Stimulated activated CD8-positive, alpha-beta memory T cell treated with anti-CD3 and anti-CD28 coated beads, Interleukin-7, amount 100 ng/mL, for 24 hours (primary cell): Measurements from ENCODE around the gene VWA8.
"Not testable (repeated sequence)": the region's sequence is repeated elsewhere in the genome, so short reads cannot be mapped to it uniquely, and the experiment has no call there.

Experiments used
- DNase-seq: peaks from one replicate; pipeline ENCODE4 v3.0.0-alpha.2; 2020; ENCODE audit warnings: low read depth

VWA8 gene

DNA sequence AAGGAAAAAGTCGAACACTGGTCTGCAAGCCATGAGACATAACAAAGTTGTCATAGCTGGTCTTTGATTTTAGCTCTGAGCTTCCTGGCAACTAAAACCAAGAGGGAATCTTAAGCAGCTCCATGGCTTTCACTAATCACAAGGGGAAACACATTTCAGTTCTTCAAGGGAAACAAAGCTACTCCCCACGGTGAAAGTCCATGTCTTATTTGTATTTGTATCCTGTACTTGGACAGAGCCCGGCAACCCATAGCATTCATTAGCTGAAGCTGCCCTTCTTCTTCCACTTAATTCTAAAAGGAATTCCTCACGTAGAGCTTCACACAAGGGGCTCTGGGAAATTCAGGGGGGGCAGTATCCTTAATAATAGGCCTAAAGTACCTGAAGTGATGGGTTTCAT lies 374.7 kb downstream of the VWA8 start:
- no peak for DNase-seq

DNA sequence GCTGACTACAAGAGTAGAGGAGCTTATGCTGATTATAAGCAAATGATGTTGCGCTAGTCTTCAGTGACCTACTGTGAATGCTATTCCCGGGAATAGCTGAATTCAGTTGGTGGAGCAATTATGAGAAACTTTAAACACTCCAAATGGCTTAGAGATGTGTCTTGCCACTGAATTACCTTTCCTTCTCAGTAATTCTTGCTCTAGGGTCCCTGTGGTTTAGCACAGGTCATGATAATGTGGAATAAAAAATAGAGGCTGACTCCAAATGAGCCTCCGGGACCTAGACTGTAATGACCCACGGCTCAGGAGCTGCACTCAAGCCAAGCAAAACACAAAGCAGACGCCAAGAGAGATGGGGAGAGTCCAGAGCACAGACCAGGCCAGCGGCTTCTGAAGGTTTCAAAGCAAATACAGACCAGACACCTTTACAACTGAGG lies 378.9 kb downstream of the VWA8 start:
- no peak for DNase-seq

DNA sequence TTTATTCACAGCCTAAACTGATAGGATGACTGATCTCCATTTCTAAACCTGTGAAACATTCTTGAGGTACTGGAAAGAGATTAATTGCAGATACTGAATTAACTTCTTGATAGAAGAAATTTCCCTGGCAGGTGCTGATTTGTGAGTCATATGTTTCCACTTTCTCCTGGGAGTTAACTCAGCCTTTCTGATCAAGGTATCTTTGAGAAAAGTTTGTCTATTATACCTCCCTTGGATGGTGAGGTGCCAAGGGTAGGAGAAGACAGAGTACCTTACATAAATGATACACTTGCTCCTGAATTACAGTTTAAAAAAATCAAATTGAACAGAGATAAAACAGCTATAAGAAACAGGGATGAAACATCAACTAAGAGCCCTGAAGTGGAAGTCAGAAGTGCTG lies 380.6 kb downstream of the VWA8 start:
- no peak for DNase-seq

DNA sequence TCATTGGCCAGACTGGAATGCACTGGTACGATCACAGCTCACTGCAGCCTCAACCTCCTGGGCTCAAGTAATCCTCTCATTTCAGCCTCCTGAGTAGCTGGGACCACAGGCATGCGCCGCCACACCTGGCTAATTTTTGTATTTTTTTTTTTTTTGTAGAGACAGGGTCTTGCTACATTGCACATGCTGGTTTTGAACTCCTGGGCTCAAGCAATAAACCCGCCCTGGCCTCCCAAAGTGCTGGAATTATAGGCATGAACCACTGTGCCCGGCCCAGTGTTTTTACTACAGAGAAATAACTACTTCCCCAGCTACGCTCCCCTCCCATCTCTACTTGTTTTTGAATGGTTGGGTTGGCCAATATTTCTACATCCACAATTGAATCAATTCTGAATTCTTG lies 381.0 kb downstream of the VWA8 start:
- DNase-seq = no peak

DNA sequence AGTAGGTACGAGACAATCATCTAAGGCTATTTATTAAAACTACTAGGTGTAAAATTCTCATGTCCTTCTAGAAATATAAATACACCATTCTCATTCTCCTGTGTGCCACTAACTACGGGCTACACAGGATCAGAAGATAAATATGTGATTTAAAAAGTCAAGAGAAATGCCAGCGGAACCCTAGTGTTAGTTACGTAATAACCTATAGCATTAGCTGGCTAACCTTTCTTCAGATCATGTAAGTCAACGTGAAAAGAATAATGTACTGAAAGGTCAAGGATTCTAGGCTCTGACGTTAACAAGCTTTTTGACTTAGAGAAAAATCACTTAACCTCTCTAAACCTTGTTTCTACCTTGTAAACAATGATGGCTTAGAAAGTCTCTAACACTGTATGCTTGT lies 381.7 kb downstream of the VWA8 start:
- no peak for DNase-seq

DNA sequence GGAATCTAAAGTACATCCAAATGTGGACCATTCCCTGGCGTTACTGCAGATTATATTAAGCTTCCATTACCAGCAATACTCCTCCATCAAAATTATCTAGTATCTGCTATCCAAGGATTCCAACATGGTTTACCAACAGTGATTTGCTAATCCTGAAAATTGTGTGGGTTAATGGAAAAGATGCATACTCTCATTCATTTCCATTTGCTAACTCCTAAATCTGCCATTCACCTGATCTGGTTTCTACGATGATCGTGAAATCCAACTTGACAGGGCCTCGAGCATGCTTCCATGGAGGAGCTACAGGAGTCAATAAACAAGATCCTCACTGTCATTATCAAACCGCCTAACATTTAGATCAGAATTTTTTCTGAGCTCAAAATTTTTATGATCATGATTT lies 382.5 kb downstream of the VWA8 start:
- DNase-seq = no peak

DNA sequence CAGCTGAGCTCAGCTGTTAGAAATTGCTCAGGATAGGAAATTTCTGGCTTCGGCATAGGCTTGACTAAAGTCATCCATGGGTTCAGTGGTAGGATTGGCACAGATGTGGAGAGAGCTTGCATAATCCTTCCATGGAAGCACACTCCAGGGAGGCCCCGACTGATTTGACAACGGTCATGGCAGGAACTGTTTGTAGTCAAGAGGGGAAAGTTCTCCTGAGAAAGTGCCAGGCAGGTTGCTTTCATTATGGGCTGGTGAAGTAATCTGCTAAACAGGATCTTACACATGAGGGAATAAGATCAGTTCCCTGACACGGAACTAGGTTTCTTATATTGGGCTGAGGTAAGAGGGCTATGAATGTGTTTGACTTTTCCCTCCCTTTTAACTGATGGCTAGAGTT lies 383.5 kb downstream of the VWA8 start:
- no peak for DNase-seq

DNA sequence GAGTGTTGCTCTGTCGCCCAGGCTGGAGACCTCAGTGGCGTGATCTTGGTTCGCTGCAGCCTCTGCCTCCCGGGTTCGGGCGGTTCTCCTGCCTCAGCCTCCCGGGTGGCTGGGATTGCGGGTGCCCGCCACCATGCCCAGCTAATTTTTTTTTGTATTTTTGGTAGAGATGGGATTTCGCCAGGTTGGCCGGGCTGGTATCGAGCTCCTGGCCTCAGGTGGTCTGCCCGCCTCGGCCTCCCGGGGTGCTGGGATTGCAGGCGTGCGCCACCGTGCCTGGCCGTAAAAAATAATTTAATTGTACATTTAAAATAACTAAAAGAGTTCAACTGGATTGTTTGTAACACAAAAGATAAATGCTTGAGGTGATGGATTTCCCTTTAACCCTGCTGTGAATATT lies 387.3 kb downstream of the VWA8 start:
- not testable (repeated sequence) for DNase-seq

DNA sequence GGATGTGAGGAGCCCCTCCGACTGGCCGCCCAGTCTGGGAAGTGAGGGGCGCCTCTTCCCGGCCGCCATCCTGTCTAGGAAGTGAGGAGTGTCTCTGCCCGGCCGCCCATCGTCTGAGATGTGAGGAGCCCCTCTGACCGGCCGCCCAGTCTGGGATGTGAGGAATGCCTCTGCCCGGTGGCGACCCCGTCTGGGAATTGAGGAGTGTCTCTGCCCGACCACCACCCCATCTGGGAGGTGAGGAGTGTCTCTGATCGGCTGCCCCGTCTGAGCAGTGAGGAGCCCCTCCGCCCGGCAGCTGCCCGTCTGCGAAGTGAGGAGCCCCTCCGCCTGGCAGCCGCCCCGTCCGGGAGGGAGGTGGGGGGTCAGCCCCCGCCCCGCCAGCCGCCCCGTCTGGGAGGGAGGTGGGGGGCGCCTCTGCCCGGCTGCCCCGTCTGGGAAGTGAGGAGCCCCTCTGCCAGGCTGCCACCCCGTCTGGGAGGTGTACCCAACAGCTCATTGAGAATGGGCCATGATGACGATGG lies 389.0 kb downstream of the VWA8 start:
- DNase-seq = not testable (repeated sequence)

DNA sequence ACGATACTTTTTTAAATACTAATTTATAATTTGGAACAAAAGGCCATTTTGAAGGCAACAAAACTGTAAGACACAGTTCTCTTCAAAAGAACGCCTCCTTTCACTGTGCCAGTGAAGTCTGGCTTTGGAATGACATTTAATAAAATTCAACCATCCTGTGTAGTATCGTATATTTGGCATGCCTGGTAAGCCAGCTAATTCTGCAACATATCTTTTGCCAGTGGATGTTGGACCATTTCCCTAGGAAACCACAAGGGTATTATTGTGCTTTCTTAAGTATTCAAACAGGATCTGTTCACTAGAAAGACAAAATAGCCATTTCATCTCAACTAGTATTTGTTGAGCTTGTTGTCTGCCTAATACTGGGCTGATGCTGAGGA lies 391.9 kb downstream of the VWA8 start:
- DNase-seq = no peak

DNA sequence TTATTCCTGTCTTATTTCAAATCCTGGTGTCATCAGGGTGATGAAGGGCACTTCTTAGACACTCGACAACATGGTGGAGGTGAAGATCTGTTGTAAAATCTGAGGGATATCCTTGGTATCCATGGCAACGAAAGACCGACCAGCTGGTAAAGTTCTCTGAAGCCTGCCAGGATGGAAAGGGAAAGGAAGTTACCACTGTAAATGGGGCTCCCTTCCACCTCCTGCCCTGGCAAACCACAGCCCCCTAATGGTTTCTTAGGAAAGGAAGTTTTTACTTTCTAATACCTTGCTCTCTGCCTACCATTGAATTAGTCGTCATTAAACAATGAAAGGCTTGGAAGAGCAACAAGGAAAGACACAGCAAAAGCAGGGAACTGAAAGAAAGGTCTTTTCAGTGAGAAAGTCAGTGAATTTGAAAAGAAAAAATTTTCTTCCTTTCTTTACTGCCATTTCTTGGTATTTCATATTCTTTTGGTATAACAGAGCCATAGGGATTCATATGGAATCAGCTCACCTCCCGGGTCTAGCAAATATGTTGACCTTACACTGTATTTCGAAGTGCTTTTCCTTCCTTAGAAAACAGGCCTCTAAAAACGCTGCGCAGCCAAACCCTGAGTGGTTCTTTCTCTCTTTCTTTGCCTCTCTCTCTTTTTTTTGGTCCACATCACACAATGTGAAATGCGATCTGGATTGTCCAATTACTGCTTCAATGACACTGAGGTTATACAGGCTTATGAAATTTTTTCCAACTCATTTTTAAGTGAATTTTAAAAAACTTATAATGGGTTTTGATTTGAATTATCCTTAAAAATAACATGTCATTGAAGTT lies 392.6 kb downstream of the VWA8 start:
- no peak for DNase-seq

DNA sequence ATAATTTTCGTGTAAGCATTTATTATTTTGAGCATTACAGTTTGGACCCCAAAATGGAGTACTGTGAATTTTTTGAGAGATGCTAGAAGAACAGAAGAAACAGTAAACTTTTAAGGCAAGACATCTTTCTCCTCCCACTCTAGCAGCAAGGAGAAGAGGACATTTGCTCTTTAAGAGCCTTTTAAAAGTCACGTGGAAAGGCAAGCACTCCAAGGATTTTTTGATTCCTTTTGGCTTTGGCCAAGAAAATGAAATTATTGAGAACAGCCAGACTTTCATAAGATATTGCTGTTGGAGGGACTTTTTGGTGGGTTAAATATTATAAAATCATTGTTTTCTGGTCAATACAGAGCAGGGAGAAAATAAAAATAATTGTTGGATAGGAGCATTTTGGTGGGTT lies 393.5 kb downstream of the VWA8 start:
- no peak for DNase-seq

DNA sequence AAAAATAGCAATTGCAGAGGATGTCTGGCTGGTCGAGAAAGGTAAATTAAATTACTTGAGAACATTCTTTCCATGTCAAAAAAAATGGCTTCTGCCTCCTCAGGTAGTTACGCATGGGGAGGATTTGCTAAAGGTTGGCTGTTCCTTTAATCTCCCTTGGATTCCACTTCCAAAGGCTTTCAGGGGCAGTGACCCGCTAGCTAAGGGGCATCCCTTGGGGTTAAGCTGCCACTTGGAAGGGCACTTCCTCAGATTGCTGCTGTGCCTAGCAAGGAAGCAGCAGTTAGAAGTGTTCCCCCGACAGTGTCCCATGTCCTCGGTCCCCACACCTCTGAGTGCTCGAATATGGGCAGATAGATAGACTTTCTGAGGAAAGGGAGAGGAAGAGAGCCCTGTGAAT lies 395.1 kb downstream of the VWA8 start:
- no peak for DNase-seq

DNA sequence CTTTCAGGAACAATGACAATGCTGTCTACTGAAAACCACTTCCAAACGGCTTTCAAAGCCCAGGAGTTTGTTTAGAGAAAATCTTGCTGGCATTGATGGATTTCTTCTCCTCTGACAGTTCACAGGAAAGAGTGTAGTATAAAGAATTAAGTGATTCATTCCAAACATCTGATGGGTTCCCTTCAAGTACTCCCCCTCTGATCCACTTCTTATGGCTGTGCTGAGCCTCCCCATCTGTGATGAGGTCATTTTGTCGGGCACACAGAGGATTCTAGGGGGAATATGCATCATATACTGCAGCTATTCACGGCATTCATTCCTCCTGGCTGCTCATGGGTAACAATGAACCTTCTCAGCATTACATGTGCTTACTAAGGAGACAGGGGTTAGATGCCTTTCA lies 395.7 kb downstream of the VWA8 start:
- DNase-seq = no peak

DNA sequence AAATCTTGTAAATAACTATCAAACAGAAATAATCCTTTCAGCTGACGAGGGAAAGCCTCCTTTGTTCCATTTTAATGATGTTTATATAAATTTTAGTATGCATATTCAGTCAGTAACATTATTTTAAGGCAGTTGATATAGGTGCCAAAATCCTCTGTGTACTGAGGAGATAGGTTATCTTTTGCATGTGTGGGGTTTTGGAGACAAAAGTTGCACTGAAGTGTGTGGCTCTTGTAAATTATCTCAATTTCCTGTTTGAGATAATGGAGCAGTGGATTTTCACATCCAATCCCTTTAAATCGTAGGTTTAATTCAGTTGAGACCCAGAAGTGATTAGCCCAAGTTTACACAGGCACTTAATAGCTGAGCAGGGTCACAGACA lies 396.9 kb downstream of the VWA8 start:
- DNase-seq = no peak

DNA sequence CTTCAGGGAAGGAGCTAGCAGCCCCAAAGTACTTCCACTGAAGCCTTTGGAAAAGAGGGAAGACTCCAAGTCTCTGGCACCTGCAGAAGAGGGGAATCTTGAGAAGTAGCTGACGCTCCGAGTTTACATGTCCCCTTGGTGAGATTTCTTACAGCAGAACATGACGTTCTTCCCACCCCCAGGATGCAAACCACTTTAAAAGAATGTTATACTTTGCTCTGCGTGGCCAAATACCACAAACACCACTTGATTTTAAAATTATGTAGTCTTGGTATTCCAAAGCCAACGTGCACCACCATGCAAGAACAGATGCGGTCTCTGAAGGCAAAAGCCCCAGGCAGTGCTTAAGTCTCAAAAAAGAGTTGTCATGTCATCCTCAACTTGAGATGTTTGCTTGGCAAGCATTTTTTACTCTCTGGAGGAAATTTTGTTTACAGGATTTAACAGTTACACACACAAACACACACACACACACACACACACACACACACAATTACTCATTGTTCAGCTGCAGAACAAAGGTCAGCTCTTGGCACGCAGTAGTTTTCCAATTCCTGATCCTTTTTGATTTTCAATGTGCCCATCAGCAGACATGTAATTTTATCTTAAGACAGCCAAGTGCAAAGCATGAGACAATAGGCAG lies 397.4 kb downstream of the VWA8 start:
- DNase-seq = no peak

DNA sequence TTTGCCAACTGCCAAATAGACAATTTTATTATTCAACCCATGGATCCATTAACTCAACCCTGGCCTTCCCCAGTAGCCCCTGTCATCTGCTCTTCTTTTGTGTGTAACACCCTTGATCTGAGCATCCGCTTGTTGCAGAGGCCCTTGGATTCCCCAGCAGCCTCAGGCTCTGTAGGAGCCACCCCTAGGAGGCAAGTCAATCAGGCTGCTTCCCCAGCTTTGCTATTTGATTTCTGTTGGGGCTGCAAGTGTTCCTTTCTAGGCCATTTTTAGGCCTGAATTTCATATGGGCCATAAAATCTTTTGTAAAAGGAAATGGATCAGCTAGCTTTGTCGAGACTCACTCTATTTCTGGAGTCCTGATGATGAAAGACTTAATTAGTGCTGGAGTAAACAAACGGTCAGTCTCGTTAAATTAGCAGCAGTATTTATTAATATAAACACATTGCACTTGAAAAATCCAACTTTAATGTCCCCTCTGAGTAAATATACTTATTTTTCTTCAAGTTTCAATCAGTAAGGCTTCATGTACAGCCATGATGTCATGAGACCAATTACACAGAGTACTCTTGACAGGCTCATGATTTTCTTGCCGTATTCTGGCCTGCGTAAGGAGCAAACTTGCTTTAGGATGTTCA lies 398.2 kb downstream of the VWA8 start:
- DNase-seq = no peak

DNA sequence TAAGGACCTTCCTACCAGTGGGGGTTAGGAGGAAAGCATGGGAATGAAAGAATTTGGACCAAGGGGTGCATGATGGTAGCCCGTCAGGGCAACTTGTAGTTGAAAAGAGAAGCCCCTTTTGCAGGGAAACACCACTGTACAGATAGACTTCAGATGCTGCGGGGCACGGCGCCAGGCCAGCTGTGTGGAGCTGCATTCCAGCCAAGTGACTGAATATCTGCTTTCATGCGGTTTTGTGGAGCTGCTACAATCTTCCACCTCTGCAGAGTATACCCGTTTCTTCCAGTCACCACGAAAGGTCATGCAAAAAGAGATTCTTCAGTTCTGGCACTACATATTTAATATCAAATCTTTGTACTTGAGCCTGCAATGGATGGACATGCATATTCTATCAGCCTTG lies 398.8 kb downstream of the VWA8 start:
- no peak for DNase-seq

DNA sequence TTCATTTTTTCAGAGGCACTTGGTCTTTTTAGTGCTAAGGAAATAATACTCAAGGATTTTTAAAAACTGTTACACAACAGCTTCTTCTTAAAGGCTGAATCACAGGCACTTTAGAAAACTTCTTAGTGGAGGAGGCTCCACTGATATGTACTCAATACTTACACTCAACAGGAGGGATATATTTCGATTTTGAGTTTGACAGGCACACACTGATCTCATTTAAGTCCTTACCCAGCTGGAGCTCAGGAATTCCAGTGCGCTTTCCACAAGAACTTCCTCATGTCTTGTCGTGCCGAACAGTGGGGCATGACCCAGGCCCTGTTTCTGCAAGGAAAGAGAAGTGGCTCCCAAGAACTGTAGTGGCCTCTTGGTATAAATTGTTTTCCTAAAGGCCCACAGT lies 399.7 kb downstream of the VWA8 start:
- DNase-seq = no peak

DNA sequence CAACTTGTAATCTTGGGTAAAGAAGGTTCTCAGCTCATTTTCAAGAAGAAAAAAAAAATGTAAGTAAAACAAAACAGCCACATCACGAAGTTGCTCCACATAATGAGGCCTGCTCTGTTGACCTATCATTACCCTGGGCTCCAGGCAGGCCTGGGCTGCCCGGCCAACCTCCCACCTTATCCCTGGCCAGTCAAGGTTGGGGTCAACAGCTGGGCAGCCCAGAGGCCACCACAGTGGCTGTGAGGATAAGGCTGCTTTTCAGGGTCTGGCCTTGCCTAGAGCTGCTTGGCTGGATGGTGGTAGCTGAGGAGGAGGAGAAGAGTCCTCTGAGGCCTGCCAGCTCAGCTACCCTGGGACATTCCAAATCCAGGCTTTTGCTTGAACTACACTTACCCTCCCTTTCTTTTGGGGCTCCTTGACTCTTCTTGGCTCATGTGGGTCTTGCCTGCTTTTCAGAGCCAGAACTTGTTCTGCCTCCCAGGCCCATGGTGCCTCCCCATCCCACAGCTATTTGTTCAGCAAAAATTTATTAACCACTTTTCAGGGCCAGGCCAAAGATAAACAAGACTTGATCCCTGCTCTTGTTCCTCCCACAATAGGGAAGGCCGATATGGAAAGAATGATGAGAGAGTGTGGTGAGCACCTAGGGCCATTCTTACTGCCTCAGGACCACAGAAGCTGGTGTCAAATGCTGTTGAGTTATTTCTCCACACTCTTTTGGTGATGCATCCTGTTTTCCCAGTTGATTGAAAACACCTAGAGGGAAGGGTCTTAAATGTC lies 401.9 kb downstream of the VWA8 start:
- DNase-seq = no peak

DNA sequence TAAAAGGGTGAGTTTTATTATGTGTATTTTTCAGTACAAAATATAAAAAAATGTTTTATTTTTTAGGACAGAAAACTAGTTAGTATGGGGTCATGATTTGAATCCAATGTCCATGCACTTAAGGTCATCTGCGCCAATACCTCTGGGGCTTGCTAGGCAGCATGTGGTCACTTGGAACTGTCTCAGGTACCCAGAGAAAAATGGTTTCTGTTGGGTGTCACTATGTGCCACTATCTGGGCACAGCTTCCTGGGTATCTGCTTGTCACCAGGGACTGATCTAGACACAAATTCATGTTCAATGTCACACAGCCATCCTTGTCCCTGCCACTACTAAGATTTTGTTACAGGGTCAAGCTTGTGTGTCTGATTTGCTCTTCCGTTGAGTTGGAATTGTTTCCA lies 403.2 kb downstream of the VWA8 start:
- no peak for DNase-seq

DNA sequence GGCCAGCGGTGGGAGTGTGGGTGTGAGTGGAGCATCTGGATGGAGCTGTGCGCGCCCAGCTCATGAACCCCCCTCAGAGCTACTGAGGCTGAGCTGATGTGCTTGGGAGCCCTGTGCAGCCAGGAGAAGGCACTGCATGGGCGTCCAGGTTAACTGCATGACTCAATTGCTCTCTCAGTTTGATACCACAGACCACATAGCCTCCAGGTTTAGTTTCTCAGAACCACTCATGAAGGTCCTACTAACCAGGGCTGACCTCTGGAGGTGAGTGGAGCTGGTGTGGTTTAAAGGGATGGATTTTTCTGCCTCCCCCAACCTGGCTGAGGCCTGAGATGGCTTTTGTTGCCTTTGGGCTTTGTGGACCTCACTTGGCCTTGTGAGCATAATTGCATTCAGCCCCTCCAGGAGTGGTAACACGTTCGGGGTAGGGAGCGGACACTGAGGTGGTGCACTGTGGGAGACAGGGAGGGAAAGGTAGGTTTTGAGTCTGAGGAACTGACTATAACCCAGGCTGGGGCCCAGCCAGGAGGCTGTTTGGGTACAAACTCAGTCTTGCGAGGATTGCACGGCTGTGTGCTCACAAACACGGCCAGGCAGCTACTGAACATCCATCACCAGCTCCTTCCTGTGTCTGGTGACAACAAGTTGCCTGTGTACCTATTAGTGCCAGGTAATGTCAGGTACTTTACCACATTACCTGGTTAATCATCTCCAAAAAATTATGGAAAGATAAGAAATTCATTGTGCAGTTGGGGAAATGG lies 406.1 kb downstream of the VWA8 start:
- no peak for DNase-seq
